Activated CD8-positive, alpha-beta memory T cell treated with anti-CD3 and anti-CD28 coated beads, Interleukin-2, amount 50 U/mL, for 24 hours (primary cell): ENCODE results near the gene OSMR.

ENCODE experiments used
- DNase-seq: peaks from one replicate; pipeline ENCODE4 v3.0.0-alpha.2; 2020; ENCODE audit errors: extremely low read depth

The OSMR gene

DNA sequence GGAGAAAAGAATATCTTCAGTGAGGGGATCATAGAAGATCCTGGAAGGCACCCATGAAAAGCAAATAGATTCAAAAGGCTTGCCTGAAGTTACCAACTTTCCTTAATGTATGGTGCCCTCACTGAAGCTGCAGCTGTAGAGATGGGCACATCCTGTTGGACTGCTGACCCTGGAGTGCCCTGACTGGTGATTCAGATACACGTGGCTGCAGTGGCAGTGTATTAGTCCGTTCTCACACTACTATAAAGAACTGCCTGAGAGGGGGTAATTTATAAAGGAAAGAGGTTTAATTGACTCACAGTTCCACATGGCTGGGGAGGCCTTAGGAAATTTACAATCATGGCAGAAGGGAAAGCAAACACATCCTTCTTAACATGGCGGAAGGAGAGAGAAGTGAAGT, 80.3 kb downstream of the OSMR start:
- DNase-seq = no peak

DNA sequence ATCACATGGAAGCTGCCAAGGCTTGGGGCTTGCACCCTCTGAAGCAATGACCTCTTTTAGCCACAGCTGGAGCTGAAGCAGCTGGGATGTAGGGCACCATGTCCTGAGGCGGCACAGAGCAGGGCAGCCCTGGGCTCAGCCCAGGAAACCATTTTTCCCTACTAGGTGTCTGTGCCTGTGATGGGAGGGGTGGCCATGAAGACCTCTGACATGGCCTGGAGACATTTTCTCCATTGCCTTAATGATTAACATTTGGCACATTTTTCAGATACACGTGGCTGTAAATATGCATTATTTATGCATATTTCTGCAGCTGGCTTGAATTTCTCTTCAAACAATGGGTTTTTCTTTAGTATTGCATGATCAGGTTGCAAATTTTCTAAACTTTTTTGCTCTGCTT, 81.7 kb downstream of the OSMR start:
- no peak for DNase-seq

DNA sequence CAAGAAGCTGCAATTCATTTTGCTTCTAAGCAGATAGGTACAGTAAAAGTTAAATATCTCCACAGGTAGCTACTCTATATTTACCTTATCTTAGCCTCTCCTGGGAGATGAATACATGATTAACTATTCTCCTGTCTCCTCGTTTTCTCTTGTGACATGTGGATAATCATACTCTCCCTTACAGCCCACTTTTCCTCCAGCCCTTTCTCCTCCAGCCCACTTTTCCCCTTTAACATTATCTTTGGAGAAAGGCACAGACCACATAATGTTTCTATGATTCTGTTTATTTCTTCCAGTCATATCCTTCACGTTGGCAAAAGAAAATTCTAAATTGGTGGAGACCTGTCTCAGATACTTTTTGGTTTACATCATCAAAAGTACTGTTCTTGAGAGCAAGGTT, 84.0 kb downstream of the OSMR start:
- DNase-seq = no peak

- DNase-seq = no peak
Measured at GRCh38 chr5:38931731-38932130, 85.9 kb downstream of the OSMR start.

DNA sequence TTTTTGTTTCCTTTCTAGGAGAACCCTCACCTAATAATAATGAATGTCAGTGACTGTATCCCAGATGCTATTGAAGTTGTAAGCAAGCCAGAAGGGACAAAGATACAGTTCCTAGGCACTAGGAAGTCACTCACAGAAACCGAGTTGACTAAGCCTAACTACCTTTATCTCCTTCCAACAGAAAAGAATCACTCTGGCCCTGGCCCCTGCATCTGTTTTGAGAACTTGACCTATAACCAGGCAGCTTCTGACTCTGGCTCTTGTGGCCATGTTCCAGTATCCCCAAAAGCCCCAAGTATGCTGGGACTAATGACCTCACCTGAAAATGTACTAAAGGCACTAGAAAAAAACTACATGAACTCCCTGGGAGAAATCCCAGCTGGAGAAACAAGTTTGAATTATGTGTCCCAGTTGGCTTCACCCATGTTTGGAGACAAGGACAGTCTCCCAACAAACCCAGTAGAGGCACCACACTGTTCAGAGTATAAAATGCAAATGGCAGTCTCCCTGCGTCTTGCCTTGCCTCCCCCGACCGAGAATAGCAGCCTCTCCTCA, 87.1 kb downstream of the OSMR start:
- no peak for DNase-seq

DNA sequence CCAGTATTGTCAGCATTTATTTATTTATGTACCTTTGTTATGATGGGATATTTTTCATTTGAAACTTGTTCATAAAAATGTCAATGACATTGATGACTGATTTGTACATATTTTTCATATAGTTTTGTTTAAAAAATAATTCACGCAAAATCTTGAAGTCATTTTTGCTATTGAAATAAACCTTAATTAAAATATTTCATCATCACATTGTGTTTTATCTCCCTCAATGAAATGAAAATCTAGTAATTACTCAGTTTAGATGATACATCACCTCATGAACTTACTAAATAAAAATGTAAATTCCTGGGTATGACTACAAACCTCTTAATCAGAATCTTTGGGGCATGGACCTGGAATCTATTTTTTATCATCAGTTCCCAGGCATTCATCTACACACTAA, 89.6 kb downstream of the OSMR start:
- no peak for DNase-seq

DNA sequence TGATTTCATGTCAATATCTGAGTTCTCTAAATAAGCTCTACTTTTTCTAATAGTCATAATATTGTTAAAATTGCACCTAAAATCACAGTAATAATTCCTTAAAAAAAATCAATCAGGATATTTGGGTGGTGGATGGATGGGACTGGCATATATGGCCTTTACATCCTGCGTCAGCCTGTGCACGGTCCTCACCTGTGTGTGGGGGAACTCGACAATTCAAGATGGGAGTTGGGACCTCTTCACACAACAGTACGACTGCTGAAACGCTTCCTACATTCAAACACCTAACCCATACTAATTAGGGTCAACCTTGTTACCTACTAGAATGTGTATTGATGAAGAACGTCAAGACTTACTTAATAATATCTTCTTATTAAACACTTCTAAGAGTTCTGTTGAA, 90.5 kb downstream of the OSMR start:
- no peak for DNase-seq

DNA sequence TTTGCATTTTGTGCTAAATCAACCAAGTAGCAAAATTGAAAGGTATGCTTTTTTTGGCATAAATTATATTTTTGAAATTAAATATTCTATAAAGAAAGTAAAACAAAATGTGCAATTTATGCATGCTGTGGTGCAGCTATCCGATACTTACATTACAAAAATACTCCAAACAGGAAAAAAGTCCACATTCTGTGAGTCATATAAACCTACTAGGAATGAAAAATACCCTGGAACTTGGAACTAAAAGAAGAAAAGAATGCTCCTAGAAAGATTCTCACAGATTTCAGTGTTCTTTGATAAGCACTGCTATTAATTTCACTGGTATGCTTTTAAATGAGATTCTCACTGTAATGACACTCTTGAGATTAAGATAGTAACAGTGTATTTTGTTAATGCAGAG, 92.6 kb downstream of the OSMR start:
- no peak for DNase-seq

DNA sequence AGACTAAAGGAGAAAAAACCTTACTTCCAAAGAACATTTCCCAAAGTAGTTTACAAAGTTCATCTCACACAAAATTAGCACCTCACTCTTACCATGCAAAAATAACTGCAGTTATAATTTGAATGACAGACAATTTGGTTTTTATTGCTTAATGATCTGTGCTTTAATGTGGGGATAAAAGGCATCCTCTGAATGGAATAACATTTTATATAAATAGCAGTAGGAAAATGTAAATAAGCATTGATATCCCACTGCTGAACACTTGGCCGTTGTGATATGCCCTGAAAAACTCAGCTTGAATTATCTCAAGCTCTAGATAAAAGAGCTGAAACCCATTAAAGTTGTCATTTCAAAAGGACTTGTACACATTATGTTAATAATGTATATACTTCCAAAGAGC, 93.2 kb downstream of the OSMR start:
- DNase-seq = no peak

DNA sequence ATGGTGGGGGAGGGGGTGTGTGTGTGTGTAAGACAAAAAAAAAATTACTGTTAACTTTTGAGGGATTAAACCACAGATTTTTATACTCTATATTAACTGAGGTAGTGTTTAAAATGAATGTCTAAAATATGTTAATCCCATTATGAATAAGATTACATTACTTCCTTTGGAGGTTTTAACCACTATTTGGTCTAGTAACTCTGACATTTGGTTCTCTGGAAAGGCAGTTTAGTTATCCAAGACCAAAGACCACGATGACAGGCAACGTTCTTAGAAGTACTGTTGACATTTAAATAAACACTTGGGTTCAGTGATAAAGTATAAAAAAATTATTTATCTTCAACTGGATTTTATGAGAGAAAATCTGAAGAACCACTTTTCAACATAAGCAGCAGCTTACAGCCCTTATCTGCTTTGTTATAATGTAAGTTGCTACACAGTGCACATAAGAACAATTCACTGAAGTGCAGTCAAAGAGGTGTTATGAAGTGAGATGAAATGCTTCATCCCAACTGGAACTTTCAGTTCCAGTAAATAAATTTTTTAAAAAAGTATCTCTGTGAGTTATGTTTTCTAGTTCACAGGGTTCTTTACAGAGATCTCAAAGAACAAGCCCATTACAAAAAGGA, 94.5 kb downstream of the OSMR start:
- no peak for DNase-seq

DNA sequence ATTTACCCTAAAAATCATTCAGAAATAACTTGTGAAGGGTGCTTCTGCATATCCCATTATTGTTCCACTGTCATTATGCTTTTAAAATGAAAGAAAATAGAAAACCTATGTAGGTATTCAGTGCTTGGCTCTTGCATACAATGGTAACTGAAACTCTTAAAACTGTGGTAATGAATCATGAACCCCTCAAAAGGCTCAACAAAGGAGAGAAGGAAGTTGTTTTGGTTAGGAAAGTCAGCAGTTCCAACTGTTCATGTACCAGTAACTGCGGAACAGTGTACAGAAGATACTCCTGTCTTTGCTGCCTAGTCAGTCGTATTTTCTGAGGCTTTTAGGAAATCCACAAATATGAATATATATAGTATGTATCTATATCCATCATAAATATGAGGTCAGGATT, 96.1 kb downstream of the OSMR start:
- DNase-seq = no peak

GRCh38 chr5:38944282-38944681, 98.5 kb downstream of the OSMR start:
- no peak for DNase-seq

- DNase-seq = no peak
Measured at GRCh38 chr5:38948501-38948900, 102.7 kb downstream of the OSMR start.

GRCh38 chr5:38953426-38954012, 107.7 kb downstream of the OSMR start:
- DNase-seq = no peak

DNA sequence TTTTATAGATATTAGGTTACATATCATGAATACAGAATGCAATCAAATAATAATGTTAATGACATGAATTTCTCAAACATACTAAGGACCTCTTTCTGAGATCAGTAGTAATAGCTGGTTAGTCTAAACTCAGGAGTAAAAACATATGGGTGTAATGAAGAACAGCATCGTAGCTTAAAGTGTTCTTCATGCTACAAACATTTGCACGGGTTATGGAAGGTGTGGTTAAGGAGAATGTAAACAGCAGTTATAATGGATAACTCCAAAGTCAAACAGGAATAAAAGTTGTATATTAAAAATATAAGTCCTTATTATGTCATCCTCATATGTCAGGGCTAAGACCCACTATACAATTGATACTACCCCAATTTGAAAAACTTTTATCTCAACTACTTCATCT, 115.9 kb downstream of the OSMR start:
- DNase-seq = no peak

DNA sequence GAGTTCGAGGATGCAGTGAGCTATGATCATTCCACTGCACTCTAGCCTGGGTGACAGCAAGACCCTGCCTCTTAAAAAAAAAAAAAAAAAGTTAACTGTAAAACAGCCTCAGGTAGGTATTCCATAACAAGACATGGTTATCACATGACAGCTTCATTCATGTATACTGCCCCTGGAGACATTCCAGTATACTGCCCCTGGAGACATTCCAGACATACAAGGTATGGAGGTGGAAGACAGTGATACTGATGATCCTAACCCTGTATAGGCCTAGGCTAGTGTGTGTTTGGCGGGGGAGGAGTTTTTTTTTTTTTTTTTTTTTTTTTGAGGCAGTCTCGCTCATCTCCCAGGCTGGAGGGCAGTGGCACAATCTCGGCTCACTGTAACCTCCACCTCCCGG, 122.9 kb downstream of the OSMR start:
- no peak for DNase-seq

- DNase-seq = no peak
Measured at GRCh38 chr5:38978036-38978435, 132.2 kb downstream of the OSMR start.

GRCh38 chr5:38979535-38979934, 133.7 kb downstream of the OSMR start:
- DNase-seq = no peak
